CD4-positive, alpha-beta T cell treated with Interleukin-17A for 4 hours (primary cell): ENCODE results near the gene CTF1.
"Not testable (repeated sequence)": the region's sequence is repeated elsewhere in the genome, so short reads cannot be mapped to it uniquely, and the experiment has no call there.

Experiments
- DNase-seq: peaks from one replicate; pipeline ENCODE4 v3.0.0-alpha.2; 2020; ENCODE audit warnings: mixed read lengths

Gene CTF1, protein sequence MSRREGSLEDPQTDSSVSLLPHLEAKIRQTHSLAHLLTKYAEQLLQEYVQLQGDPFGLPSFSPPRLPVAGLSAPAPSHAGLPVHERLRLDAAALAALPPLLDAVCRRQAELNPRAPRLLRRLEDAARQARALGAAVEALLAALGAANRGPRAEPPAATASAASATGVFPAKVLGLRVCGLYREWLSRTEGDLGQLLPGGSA

DNA sequence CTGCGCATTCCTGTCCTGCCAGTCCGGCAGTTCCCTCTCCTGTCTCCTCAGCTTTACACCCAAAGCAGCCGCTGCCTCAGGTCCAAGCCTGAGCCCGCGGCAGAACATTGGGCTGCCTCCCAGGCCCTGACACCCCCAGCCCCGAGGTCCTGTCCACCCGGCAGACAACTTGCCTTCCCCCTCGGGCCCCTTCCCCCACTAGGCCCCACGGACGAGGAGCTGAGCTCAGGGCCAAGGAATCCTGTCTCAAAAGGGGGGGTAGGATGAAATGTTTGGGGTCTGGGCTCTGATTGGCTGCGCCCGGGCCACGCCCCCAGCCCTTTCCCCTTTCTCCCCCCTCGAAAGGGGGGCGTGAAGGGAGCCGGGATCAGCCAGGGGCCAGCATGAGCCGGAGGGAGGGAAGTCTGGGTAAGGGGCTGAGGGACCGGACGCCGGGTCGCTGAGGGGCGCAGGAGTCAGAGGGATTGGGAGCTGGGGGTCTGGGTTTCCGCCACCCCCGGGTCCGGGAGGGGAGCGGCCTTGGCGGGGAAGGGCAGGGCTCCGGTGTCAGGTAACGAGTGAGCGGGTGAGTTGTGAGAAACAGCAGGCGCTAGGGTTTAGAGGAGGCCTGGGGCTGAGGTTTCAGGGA is at the start of gene CTF1:
CTF1 (plus strand) TSS at position 354 of the 628 bp plus-strand sequence; CDS start at position 384, 30 bp downstream.
- peak; percentile 18 for DNase-seq

DNA sequence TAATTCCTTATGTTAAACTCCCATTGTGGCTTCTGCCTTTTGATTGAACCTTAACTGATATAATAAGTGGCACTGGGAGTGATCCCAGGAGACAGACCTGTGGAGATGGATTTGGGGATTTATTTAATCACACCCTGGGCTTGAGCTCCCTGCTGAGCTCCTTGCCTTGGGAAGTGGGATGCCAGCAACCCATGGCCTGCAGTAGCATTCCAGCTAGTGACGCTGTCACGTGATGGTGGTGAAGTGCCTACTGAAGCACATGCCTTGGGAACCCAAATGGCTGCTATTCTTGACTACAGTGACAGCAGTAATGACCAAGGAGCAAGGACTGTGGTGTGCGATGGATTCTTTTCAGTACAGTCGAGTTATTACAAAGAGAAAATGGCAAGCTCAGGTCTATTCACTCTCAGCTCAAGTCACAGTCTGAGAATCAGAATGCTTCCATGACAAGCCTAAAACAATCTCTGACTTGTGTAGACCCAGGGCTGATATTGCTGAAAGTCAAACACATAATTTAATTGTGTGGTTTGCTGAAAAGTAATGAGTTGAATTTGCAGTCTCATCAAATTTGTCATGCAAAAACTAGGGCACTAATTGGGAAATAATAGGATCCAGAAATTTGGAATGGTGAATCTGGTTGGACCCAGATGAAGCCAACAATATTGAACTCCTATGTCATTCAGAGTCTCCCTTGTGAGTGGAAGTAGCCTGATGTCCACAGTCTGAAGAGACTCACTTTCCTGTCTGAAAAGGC is 49.6 kb upstream of the CTF1 start:
- no peak for DNase-seq

DNA sequence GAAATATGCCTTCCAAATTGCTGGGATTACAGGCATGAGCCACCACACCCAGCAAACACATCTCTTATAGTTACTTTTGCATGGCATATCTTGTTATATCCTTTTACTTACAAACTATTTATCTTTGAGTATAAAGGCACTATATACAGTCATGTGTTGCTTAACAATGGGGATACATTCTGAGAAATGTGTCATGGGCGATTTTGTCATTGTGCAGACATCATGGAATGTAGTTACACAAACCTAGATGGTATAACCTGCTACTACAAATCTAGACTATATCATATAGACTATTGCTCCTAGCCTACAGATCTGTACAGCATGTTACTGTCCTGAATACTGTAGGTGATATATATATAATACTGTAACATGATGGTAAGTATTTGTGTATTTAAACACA is 46.2 kb upstream of the CTF1 start:
- DNase-seq, result no peak

DNA sequence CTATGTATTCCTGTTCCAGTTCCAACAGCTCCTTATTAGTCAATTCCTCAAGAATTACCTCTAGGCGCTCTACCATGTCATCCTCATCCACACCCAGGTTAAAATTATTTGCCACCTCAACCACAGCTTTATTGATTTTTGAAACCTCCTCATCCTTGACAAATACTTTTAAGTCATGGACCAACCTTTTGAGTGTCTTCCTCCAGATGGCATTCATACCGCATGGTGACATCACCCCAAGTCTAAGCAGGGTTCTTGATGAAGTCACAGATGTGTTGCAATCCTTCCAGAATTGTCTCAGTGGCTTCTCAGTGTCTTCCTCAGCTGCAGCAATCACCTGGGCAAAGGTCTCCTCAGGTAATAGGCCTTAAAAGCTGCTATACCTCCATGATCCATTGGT is 42.7 kb upstream of the CTF1 start:
- no peak for DNase-seq

DNA sequence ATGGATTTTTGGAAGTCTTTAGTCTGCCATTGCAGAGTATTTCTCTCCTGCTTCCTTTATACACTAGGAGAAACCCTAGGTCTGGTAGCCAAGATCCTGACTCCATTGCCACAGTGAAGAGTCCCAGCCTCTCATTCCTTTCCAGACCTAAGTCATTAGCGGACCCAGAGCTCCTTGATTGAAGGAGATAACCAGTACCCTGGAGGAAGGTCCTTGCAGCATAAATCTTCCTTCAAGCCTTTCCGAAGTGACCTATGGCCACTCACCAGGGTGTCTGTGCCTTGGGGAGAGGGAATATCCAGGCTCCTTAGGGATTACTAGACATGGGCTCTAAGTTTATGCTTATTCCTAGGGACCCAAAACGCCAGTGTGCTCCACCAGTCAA is 38.3 kb upstream of the CTF1 start:
- no peak for DNase-seq

DNA sequence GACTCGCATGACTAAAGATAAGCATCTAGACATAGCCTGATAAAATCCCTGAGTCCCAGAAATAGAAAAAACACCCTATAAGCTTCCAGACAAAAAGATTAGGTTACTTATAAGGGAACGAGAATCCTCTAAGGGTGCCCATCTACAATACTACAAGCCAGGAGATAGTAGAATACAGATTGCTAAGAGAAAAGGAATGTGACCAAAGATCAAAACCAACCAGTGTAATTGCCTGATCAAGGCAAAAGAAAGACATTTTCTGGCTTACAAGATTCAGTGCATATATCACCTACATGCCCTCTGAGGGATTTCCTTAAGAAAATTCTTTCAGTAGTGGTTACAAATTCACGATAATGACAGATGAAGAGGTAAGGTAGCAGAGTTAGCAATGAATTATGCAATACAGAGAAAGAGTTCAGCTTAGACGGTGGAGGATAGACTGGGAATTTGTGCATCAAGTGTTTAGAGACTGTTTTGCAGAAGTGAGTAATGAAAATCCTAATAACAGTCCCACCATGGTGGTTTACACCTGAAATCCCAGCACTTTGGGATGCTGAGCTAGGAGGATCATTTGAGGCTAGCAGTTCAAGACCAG is 37.5 kb upstream of the CTF1 start:
- DNase-seq, result no peak

DNA sequence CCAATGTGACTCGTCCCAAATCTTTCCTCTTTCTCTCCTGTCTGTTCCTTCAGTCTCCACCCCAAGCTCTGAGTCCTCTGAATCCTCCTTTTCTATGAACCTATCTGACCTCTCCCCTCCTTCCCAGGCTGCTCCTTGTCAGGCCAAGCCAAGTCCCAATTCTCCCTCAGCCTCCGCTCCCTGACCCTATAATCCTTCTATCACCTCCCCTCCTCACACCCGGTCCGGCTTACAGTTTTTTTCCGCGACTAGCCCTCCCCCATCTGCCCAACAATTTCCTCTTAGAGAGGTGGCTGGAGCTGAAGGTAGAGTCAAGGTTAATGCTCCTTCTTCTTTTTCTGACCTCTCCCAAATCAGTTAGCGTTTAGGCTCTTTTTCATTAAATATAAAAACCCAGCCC is 35.7 kb upstream of the CTF1 start:
- DNase-seq, result not testable (repeated sequence)

DNA sequence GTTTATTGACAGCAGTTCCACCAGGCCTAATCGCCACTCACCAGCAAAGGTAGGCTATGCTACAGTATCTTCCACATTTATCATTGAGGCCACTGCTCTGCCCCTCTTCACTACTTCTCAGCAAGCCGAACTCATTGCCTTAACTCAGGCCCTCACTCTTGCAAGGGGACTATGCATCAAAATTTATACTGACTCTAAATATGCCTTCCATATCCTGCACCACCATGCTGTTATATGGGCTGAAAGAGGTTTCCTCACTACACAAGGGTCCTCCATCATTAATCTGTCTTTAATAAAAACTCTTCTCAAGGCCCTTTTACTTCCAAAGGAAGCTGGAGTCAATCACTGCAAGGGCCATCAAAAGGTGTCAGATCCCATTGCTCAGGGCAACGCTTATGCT is 33.2 kb upstream of the CTF1 start:
- DNase-seq, result not testable (repeated sequence)

DNA sequence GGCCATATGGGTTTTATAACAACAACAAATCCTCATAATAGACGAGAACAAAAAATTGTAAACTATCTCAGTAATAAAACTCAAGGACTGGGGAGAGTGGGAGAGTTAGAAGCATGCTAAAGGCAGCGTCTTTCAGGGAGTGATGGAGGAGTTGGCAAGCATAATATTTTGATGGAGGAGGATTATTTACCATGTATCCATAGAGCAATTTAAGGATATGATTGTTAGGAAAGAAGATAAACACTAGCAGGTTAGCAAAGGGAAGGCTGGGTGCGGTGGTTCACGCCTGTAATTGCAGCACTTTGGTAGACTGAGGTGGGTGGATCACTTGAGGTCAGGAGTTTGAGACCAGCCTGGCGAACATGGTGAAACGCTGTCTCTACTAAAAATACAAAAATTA is 30.4 kb upstream of the CTF1 start:
- no peak for DNase-seq

DNA sequence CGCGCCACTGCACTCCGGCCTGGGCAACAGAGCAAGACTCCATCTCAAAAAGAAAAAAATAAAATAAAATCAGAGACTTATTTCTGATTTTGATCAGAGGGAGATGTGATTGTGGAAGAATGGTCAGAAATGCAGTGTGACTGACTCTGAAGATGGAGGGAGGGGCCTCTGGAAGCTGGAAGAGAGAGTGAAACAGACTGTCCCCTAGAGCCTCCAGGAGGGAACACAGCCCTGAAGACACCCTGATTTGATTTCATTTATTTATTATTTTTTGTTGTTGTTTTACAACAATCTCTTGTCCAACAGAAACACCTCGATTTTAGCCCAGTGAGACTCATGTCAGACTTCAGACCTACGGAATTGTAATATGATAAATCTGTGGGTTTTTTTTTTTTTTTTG is 28.7 kb upstream of the CTF1 start:
- DNase-seq, result no peak

DNA sequence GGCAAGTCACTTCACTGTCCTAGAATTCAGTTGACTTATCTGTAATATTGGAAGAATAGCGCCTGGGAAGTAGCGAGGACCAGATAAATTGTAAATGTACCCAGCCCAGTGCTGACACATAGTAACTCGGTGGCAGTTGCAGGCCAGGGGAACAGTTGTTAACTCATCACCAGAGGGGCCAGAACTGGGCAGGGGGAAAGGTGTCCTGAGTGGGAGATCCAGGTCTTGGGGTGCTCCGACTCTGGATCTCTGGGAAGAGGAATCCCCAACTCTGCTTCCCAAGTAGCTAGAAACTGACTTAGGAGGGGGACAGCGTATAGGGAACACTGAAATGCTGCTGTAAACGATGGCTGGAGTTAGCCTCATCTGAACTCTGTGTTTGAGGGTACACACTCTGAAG is 25.5 kb upstream of the CTF1 start:
- no peak for DNase-seq

DNA sequence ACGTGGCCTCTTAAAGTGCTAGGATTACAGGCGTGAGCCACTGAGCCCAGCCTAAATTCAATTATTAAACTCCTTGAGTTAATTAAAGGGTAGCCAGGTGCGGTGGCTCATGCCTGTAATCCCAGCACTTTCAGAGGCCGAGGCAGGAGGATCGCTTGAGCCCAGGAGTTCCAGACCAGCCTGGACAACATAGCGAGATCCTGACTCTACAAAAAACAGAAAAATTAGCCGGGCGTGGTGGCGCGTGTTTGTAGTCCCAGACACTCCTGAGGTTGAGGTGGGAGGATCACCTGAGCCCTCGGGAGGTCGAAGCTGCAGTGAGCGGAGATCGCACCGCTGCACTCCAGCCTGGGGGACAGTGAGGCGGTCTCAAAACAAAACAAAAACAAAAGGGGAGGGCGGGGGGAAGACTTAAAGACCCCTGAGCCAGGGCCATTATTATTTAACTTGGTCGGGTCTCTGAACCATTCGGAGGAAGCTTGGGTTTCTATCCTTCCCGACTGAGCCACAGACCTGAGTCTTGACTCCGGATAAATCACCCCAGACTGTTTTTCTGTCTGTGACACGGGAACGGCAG is 22.1 kb upstream of the CTF1 start:
- no peak for DNase-seq

DNA sequence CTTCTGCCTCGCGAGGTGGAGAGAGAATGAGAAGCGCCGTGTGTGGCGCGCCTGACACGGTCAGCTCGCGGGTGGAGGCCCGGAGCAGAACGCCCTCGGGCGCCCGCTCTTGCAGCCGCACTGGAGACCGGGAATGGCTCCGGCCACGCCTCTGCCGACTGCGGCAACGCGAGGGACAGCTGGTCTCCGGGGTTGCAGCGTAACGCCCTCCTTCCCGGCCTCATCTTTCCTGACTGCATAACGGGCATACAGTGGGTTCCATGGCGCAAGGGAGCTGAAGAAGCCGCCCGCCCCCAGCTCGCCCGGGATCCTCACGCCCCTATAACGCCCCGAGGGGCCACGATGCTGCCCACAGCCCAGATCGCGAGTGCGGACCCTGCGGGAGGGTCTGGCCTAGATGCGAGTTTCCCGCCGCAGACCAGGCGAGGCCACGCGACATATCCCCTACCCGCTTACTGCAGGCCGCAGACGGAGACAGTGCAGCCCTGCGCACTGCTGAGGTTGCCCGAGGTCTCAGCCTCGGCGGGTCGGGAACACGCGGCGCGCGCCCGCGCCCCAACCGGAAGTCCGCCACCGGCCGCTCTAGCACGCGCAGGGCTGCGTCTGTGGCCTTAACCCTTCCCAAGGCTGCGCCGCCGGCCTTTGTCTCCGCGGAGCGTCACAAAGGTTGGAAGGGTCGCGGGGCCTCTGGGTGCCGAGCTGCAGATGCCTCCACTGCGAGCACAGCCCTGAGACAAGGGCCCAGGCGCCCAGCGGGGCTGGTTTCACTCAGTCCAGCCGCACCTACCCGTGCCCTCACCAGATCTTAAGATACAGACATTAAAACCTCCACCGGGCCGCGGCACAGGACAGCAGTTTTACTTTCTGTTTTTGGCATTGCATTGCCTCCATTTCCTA is 21.3 kb upstream of the CTF1 start:
- DNase-seq, result peak; percentile 93

DNA sequence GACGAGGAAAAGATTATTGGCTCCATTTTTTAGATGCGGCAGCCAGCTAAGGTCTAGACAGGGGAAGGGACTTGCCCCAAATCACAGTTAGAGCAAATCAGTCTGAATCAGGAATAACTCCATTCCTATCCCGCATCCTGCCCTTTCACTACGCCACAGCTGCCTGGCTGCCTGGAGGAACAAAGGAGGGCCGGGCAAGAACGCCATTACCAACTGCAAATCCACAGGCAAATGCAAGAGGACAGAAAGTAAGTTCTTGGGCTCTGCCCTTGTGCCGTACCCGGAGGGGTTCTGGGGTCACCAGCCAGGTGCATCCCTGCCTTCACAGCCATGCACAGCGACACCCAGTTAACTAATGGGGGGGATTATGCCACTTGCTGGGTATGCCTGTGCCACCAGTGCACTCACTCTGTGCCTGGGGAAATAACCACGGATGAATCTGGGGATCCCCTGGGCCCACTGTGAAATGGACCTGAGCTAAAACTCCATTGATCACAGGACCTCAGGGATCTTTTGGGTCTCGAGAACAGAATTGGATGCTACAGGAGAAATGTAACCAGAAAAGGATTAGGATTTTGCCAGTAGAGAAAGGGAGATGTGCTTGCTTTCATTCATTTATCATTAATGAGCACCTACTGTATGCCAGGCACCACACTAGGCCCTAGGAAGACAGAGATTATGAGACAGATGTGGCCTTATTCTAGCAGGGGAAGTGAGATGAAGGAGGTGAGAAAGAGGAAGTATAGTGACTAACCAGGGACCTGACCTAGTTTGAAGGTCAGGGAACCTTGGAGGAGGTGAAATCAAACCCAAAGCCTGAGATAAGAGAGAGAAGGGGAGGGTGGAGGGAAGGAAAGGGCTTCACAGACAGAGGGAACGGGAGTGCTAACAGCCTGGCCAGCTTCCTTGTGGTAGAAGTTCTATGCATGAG is 20.3 kb upstream of the CTF1 start:
- peak; percentile 33 for DNase-seq

DNA sequence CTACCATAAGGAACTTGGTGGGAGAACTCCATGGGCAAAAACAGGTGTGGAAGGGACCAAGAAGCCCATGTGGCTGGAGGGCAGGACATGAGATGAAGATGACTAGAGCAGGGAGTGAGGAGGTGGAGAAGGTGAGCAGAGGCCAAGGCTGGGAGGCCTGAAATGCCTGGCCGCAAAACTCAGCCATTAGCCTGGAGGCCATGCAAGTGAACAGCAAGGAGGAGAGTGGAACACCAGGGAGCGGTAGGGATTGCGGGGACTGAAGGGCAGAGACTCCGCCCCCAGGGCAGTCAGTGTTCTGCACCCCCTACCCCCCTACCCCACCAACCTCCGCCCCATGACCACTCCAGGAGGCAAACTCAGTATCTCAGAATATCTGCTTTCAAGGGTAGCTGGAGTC is 19.5 kb upstream of the CTF1 start:
- DNase-seq, result no peak

DNA sequence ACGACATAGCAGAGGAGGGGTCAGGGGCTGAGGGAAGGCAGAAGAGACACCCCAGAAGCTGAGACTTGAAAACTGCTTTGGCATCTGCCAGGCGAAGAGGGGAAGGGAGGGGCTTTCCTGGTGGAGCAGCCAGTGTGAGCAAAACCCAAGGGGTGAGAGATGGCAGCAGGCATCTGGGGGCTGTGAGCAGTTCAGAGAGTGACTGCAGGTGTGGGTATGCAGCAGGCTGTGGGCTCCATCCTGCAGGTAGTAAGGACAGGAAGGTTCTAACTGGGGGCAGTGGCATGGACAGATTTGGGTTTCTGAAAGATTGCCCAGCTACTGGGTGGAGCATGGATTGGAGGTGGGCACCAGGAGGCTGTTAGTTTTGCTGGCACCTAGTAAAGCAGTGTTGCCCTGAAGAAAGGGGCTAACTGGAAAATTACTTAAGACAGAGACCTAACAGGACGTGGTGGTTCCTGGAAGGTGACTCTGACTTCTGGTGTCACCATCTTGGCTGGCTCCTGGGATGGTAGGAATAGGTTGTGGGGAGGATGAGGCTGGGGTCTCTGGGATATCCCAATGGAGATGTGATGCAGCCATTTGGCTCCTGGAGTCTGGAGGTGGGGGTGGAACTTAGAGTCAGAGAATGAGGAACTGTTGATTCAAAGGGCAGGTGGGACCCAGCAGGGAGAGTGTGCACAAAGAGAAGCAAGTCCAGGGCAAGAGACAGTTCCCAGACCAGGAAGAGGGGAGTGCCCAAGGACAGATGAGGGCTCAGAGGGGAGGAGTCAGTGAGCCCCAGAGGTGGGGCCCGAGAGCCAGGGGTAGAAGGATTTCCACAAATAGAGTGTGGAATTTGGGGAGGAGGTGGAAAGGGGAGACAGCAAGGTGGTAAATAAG is 13.7 kb upstream of the CTF1 start:
- no peak for DNase-seq

DNA sequence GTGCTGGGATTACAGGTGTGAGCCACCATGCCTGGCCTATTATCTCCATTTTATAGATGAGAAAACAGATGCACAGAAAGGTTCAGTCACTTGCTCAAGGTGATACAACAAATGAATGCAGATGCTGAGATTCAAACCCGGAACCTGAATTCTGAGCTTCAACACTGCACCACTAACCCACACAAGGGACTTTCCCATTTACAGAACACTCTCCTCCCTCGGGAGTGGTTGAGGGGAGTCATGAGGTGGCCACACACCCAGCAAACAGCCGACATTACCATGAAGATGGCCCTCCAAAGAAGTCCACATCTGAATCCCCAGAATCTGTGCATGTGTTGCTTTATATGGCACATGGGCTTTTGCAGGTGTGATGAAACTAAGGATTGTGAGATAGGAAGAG is 11.7 kb upstream of the CTF1 start:
- DNase-seq, result no peak

DNA sequence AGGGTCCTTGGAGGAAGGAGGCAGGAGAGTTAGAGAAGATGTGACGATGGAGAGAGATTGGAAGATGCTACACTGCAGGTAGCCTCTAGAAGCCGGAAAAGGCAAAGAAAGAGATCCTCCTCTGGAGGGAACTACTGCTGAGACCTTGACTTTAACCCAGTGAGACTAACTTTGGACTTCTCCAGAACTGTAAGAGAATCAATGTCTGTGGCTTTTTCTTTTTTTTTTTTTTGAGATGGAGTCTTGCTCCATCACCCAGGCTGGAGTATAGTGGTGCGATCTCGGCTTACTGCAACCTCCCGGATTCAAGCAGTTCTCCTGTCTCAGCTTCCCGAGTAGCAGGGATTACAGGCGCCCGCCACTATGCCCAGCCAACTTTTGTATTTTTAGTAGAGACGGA is 11.2 kb upstream of the CTF1 start:
- no peak for DNase-seq

DNA sequence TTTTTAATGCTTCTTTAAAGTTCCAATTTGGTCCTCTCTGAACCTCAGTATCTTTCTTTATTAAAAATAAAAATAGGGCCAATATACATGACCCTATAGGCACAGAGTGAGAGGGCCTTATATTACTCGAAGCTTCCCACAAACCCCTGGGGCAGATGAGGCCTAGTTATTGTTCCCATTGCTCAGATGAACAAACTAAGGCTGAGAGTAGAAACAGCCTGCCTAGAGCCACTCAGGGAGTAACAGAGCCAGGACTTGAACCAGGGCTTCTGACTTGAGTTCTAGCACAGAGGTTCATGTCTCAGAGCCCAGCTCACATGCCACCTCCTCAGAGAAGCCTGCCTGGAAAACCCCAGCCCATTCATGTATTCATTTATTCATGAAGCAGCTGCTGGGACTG is 10.3 kb upstream of the CTF1 start:
- no peak for DNase-seq

DNA sequence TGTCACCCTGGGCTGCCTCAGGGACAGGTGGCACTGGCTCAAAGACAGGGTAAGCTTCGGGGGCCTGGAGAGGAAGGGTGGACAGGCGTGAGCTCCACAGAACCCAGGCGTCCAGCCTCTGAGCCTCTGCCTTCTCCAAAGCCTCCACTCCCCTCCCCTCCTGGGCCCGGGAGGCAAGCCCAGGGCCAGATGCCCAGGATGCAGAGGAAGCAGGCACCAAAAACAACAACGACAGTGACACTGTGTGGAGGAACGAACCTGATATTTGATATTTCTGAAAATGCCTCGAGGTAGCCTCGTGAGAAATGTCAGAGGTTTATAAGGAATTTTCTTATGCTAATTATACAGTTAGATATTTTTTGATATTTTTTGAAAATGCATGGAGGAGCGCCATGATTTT is 8.5 kb upstream of the CTF1 start:
- no peak for DNase-seq
